ENCODE measurements around the gene FBLIM1. TPM values are rescaled to one million over a fixed set of nuclear protein-coding genes. Genes with fewer than 3 reads are reported as not detected.

The FBLIM1 gene
- total RNA-seq, 3 donors from 2014 or later: 154 to 268 (median 260) TPM

GRCh38 chr1:15727866-15728534 is 30.6 kb upstream of the FBLIM1 start:
- no peak for ATAC-seq
- intact Hi-C loops (cut with DNase I, micrococcal nuclease): no loop called here
- Histone ChIP-seq H3K4me3 (no peak overlapping the region), H3K4me1 (ENCODE audit: low read depth) (no peaks in the 10 kb centered on the region), H3K36me3 (ENCODE audit: low read depth) (peaks cover 7% of the 10 kb centered on the region), H3K9me3 (no peaks in the 10 kb centered on the region)
- no peak for TF ChIP-seq CTCF (IDR thresholded peaks at IDR 0.05)
- no peak for DNase-seq

- no peak for DNase-seq
- ATAC-seq: no peak
- Histone ChIP-seq H3K9me3 (no peaks in the 10 kb centered on the region), H3K4me1 (ENCODE audit: low read depth) (no peaks in the 10 kb centered on the region), H3K4me3 (no peak overlapping the region), H3K36me3 (ENCODE audit: low read depth) (peaks cover 7% of the 10 kb centered on the region)
- intact Hi-C loops (cut with DNase I, micrococcal nuclease): no loop called here
- TF ChIP-seq CTCF (IDR thresholded peaks at IDR 0.05): no peak
These were observed 29.5 kb upstream of the FBLIM1 start for GRCh38 chr1:15728937-15729657.

GRCh38 chr1:15730423-15730822 is 28.2 kb upstream of the FBLIM1 start:
- intact Hi-C loops (cut with DNase I, micrococcal nuclease): no loop called here
- Histone ChIP-seq H3K4me3 (no peak overlapping the region), H3K36me3 (ENCODE audit: low read depth) (peaks cover 7% of the 10 kb centered on the region), H3K9me3 (no peaks in the 10 kb centered on the region), H3K4me1 (ENCODE audit: low read depth) (peaks cover 5% of the 10 kb centered on the region)
- DNase-seq (no peak), ATAC-seq (no peak)
- TF ChIP-seq CTCF (IDR thresholded peaks at IDR 0.05): no peak

GRCh38 chr1:15730936-15731335 is 27.7 kb upstream of the FBLIM1 start:
- intact Hi-C loops (cut with DNase I, micrococcal nuclease): no loop called here
- Histone ChIP-seq H3K4me3 (no peak overlapping the region), H3K4me1 (ENCODE audit: low read depth) (peaks cover 10% of the 10 kb centered on the region), H3K9me3 (no peaks in the 10 kb centered on the region), H3K36me3 (ENCODE audit: low read depth) (peaks cover 7% of the 10 kb centered on the region)
- no peak for TF ChIP-seq CTCF (IDR thresholded peaks at IDR 0.05)
- DNase-seq (no peak), ATAC-seq (no peak)

- no peak for ATAC-seq
- no peaks in the 10 kb centered on the region for H3K9me3 ChIP-seq
- no peak for TF ChIP-seq CTCF (IDR thresholded peaks at IDR 0.05)
- DNase-seq: no peak
- peaks cover 15% of the 10 kb centered on the region for H3K4me1 ChIP-seq (ENCODE audit: low read depth)
- intact Hi-C loops (cut with DNase I, micrococcal nuclease): no loop called here
- peaks cover 7% of the 10 kb centered on the region for H3K36me3 ChIP-seq (ENCODE audit: low read depth)
- no peak overlapping the region for H3K4me3 ChIP-seq
These were observed 26.6 kb upstream of the FBLIM1 start for GRCh38 chr1:15731735-15732685.
